Lower leg skin (tissue), 3 donors: ENCODE measurements around the gene MYOT.

Experiments
- CTCF ChIP-seq, 3 donors: fragments of 450-650 bp; IDR thresholded peaks; one replicate each; pipeline ENCODE4 v1.5.1; 2016; ENCODE audit warnings: antibody characterized with exemption in 3 of 3, mild to moderate bottlenecking in 3 of 3, moderate library complexity in 2 of 3
- POLR2A ChIP-seq, 2 donors: fragments of 450-650 bp; IDR thresholded peaks; one replicate each; pipeline ENCODE4 v1.6.1; 2016 to 2017; ENCODE audit warnings: antibody characterized with exemption in 2 of 2, mild to moderate bottlenecking in 1 of 2, moderate library complexity in 1 of 2

- no peak for TF ChIP-seq POLR2A (IDR thresholded peaks at IDR 0.05)
- no peak for TF ChIP-seq CTCF (IDR thresholded peaks at IDR 0.05)
Observed at GRCh38 chr5:137831526-137831925, 36.1 kb upstream of the MYOT start.
